ENCODE measurements around the gene HBG2.
A peak's percentile ranks its signal among the peaks of the same experiment; 100 is the strongest.
"Not testable (repeated sequence)": the region's sequence is repeated elsewhere in the genome, so short reads cannot be mapped to it uniquely, and the experiment has no call there.

Gene HBG2

GRCh38 chr11:5281596-5281995, 27.0 kb upstream of the HBG2 start:
- DNase-seq (ENCODE audit: low spot score) = no peak

GRCh38 chr11:5280582-5281102, 26.1 kb upstream of the HBG2 start:
- DNase-seq (ENCODE audit: low spot score) = peak; percentile 97

- DNase-seq (ENCODE audit: low spot score) = no peak
Measured at GRCh38 chr11:5279471-5280090, 25.0 kb upstream of the HBG2 start.

- no peak for DNase-seq (ENCODE audit: low spot score)
Measured at GRCh38 chr11:5277807-5278382, 23.3 kb upstream of the HBG2 start.

GRCh38 chr11:5276697-5277096, 22.1 kb upstream of the HBG2 start:
- DNase-seq (ENCODE audit: low spot score) = no peak

- DNase-seq (ENCODE audit: low spot score) = no peak
Measured at GRCh38 chr11:5275369-5276110, 21.0 kb upstream of the HBG2 start.

GRCh38 chr11:5274395-5274794, 19.8 kb upstream of the HBG2 start:
- no peak for DNase-seq (ENCODE audit: low spot score)

- DNase-seq (ENCODE audit: low spot score) = no peak
Measured at GRCh38 chr11:5272395-5273017, 17.9 kb upstream of the HBG2 start.

- no peak for DNase-seq (ENCODE audit: low spot score)
Measured at GRCh38 chr11:5269715-5270147, 15.2 kb upstream of the HBG2 start, which contains the start of gene HBE1. Gene HBE1, minus strand, starts transcription at chr11:5269945. Its CDS starts 55 bp downstream, at chr11:5269890.

- no peak for DNase-seq (ENCODE audit: low spot score)
Measured at GRCh38 chr11:5267033-5267563, 12.5 kb upstream of the HBG2 start.

- DNase-seq (ENCODE audit: low spot score) = no peak
Measured at GRCh38 chr11:5266609-5267008, 12.0 kb upstream of the HBG2 start.

- no peak for DNase-seq (ENCODE audit: low spot score)
Measured at GRCh38 chr11:5265832-5266231, 11.3 kb upstream of the HBG2 start.

- DNase-seq (ENCODE audit: low spot score) = no peak
Measured at GRCh38 chr11:5258543-5259262, 4.1 kb upstream of the HBG2 start.

- no peak for DNase-seq (ENCODE audit: low spot score)
Measured at GRCh38 chr11:5257296-5257695, 2.7 kb upstream of the HBG2 start.

- DNase-seq (ENCODE audit: low spot score) = not testable (repeated sequence)
Measured at GRCh38 chr11:5254023-5254422, 558 bp downstream of the HBG2 start.

GRCh38 chr11:5253440-5253839, 1.1 kb downstream of the HBG2 start:
- not testable (repeated sequence) for DNase-seq (ENCODE audit: low spot score)

GRCh38 chr11:5252919-5253265, 1.7 kb downstream of the HBG2 start:
- DNase-seq (ENCODE audit: low spot score) = no peak

GRCh38 chr11:5252192-5252918, 2.2 kb downstream of the HBG2 start:
- no peak for DNase-seq (ENCODE audit: low spot score)

- DNase-seq (ENCODE audit: low spot score) = no peak
Measured at GRCh38 chr11:5251746-5252145, 2.8 kb downstream of the HBG2 start.

- no peak for DNase-seq (ENCODE audit: low spot score)
Measured at GRCh38 chr11:5250543-5251204, 3.9 kb downstream of the HBG2 start.

Measured in RKO (cell line).